Esophagus (tissue), 2 donors: ENCODE measurements around the gene CACNG8. TPM values are rescaled to one million over a fixed set of nuclear protein-coding genes. Genes with fewer than 3 reads are reported as not detected.

Experiments
- H3K27ac ChIP-seq, 2 donors: one replicate each; pipeline ENCODE4 v1.5.1; 2013; ENCODE audit warnings: low read depth in 2 of 2, mild to moderate bottlenecking in 2 of 2, inconsistent platforms in 1 of 2, low read length in 1 of 2, moderate library complexity in 1 of 2
- H3K27me3 ChIP-seq, 2 donors: one replicate each; pipeline ENCODE4 v1.6.1; 2013; ENCODE audit warnings: low read length in 2 of 2, control low read depth in 1 of 2, mild to moderate bottlenecking in 1 of 2; ENCODE audit not compliant: insufficient read depth in 2 of 2, control insufficient read depth in 1 of 2
- H3K36me3 ChIP-seq, 2 donors: one replicate each; pipeline ENCODE4 v1.6.1; 2013; ENCODE audit warnings: low read length in 1 of 2; ENCODE audit not compliant: control insufficient read depth in 2 of 2, insufficient read depth in 2 of 2
- H3K4me1 ChIP-seq, 2 donors: one replicate each; pipeline ENCODE4 v1.6.1; 2013; ENCODE audit warnings: low read length in 1 of 2; ENCODE audit not compliant: control insufficient read depth in 2 of 2, insufficient read depth in 2 of 2
- H3K4me3 ChIP-seq, 2 donors: one replicate each; pipeline ENCODE4 v1.5.1; 2013; ENCODE audit warnings: low read length in 2 of 2, mild to moderate bottlenecking in 2 of 2, low read depth in 1 of 2, moderate library complexity in 1 of 2
- H3K9me3 ChIP-seq, 2 donors: one replicate each; pipeline ENCODE4 v1.6.1; 2013; ENCODE audit warnings: mild to moderate bottlenecking in 2 of 2, low read depth in 1 of 2, low read length in 1 of 2, moderate library complexity in 1 of 2; ENCODE audit not compliant: control insufficient read depth in 2 of 2, insufficient read depth in 1 of 2
- WGBS, 2 donors: extraction: QIAGEN DNeasy Blood & Tissue Kit; methylation state at CpG; one replicate each; pipeline ENCODE4 v1.1.7; 2013; 5-methylcytosine and 5-hydroxymethylcytosine counted together
- polyA plus RNA-seq, 2 donors: library from polyadenylated mRNA; stranded (reverse); fragments of 200-250 nt; gene quantifications; one replicate each; pipeline ENCODE4 v1.2.3, GENCODE V29; 2013
- donor health status: healthy with polysubstance abuse.
- donor health status: Bipolar disorder and iron deficiency.

Gene CACNG8
- polyA plus RNA-seq, 2 donors, result 0.01 to 0.04 TPM

- H3K9me3 ChIP-seq, result no peaks in the 10 kb centered on the region
- no peak overlapping the region for H3K4me3 ChIP-seq
- no peaks in the 10 kb centered on the region for H3K27me3 ChIP-seq
- WGBS, 2 donors, result 60 to 62% methylated on average over 10 of the region's 10 CpGs
- H3K4me1 ChIP-seq, result no peaks in the 10 kb centered on the region
- no peak overlapping the region for H3K27ac ChIP-seq
- no peaks in the 10 kb centered on the region for H3K36me3 ChIP-seq
Observed at GRCh38 chr19:54002495-54003315, 40.0 kb downstream of the CACNG8 start.

- H3K36me3 ChIP-seq, result no peaks in the 10 kb centered on the region
- WGBS, 2 donors, result 73 to 77% methylated on average over 8 of the region's 8 CpGs
- no peak overlapping the region for H3K27ac ChIP-seq
- no peaks in the 10 kb centered on the region for H3K4me1 ChIP-seq
- H3K4me3 ChIP-seq, result no peak overlapping the region
- no peaks in the 10 kb centered on the region for H3K9me3 ChIP-seq
- no peaks in the 10 kb centered on the region for H3K27me3 ChIP-seq
Observed at GRCh38 chr19:54009440-54009839, 46.7 kb downstream of the CACNG8 start.

- no peaks in the 10 kb centered on the region for H3K36me3 ChIP-seq
- 90 to 93% methylated on average over 6 of the region's 6 CpGs for WGBS, 2 donors
- no peak overlapping the region for H3K4me3 ChIP-seq
- H3K4me1 ChIP-seq, result no peaks in the 10 kb centered on the region
- H3K9me3 ChIP-seq, result peaks cover 0 to 2% of the 10 kb centered on the region in 2 donors
- H3K27me3 ChIP-seq, result no peaks in the 10 kb centered on the region
- H3K27ac ChIP-seq, result no peak overlapping the region
Observed at GRCh38 chr19:54010474-54010873, 47.7 kb downstream of the CACNG8 start.

GRCh38 chr19:54011507-54012211 is 48.9 kb downstream of the CACNG8 start:
- WGBS, 2 donors, result 35% methylated on average over 36 of the region's 36 CpGs
- Histone ChIP-seq H3K4me3 (no peak overlapping the region), H3K4me1 (no peaks in the 10 kb centered on the region), H3K9me3 (peaks cover 0 to 2% of the 10 kb centered on the region in 2 donors), H3K27me3 (no peaks in the 10 kb centered on the region), H3K27ac (no peak overlapping the region), H3K36me3 (no peaks in the 10 kb centered on the region)

GRCh38 chr19:54013866-54014265 is 51.1 kb downstream of the CACNG8 start:
- Histone ChIP-seq H3K4me3 (no peak overlapping the region), H3K4me1 (no peaks in the 10 kb centered on the region), H3K27ac (no peak overlapping the region), H3K36me3 (no peaks in the 10 kb centered on the region), H3K9me3 (peaks cover 0 to 2% of the 10 kb centered on the region in 2 donors), H3K27me3 (no peaks in the 10 kb centered on the region)
- 60 to 72% methylated on average over 7 to 8 of the region's 8 CpGs for WGBS, 2 donors

GRCh38 chr19:54014920-54015560 is 52.3 kb downstream of the CACNG8 start:
- Histone ChIP-seq H3K27me3 (no peaks in the 10 kb centered on the region), H3K9me3 (peaks cover 0 to 2% of the 10 kb centered on the region in 2 donors), H3K27ac (no peak overlapping the region), H3K36me3 (no peaks in the 10 kb centered on the region), H3K4me1 (no peaks in the 10 kb centered on the region), H3K4me3 (no peak overlapping the region)
- WGBS, 2 donors, result 41 to 50% methylated on average over 19 of the region's 19 CpGs

GRCh38 chr19:54017261-54017660 is 54.5 kb downstream of the CACNG8 start:
- Histone ChIP-seq H3K36me3 (no peaks in the 10 kb centered on the region), H3K4me1 (no peaks in the 10 kb centered on the region), H3K27ac (no peak overlapping the region), H3K27me3 (no peaks in the 10 kb centered on the region), H3K9me3 (peaks cover 0 to 2% of the 10 kb centered on the region in 2 donors), H3K4me3 (no peak overlapping the region)
- 84 to 90% methylated on average over 4 of the region's 4 CpGs for WGBS, 2 donors

DNA sequence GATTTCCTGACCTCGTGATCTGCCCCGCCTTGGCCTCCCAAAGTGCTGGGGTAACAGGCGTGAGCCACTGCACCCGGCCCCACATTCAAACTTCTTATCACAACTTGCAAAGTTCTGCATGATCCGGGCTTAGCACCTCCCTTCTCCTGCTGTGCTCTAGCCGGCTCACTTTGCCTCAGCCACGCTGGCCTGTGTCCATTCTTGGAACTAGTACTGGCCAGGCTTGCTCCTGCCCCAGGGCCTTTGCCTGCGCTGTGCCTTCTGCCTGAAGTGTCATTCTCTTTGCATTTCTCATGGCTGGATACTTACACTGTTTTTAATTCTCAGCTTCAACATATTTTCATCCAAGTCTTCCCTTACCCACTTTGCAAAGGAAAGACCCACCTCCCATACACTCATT is 58.6 kb downstream of the CACNG8 start:
- Histone ChIP-seq H3K27ac (no peak overlapping the region), H3K36me3 (no peaks in the 10 kb centered on the region), H3K4me3 (no peak overlapping the region), H3K4me1 (no peaks in the 10 kb centered on the region), H3K27me3 (no peaks in the 10 kb centered on the region), H3K9me3 (no peaks in the 10 kb centered on the region)
- 82 to 89% methylated on average over 8 of the region's 8 CpGs for WGBS, 2 donors

- Histone ChIP-seq H3K27ac (no peak overlapping the region), H3K9me3 (no peaks in the 10 kb centered on the region), H3K36me3 (no peaks in the 10 kb centered on the region), H3K4me1 (no peaks in the 10 kb centered on the region), H3K4me3 (no peak overlapping the region), H3K27me3 (no peaks in the 10 kb centered on the region)
- WGBS, 2 donors, result 84 to 91% methylated on average over 13 of the region's 13 CpGs
Observed at GRCh38 chr19:54021932-54022331, 59.2 kb downstream of the CACNG8 start.
